CD4-positive, alpha-beta T cell treated with Interleukin-17A for 4 hours (primary cell): ENCODE results near the gene C2orf80.
"Not testable (repeated sequence)": the region's sequence is repeated elsewhere in the genome, so short reads cannot be mapped to it uniquely, and the experiment has no call there.

ENCODE experiments used
- DNase-seq: peaks from one replicate; pipeline ENCODE4 v3.0.0-alpha.2; 2020; ENCODE audit warnings: mixed read lengths

C2orf80 gene

GRCh38 chr2:208189810-208190503 lies at the start of gene C2orf80:
C2orf80 (minus strand) TSS chr2:208190030; CDS start chr2:208186986, 3,044 bp downstream.
- DNase-seq, result no peak

GRCh38 chr2:208235860-208236259 lies 46.0 kb upstream of the C2orf80 start:
- DNase-seq, result no peak

GRCh38 chr2:208234786-208235185 lies 45.0 kb upstream of the C2orf80 start:
- DNase-seq, result no peak

GRCh38 chr2:208228476-208228875 lies 38.6 kb upstream of the C2orf80 start:
- DNase-seq, result no peak

- no peak for DNase-seq
These were observed 37.9 kb upstream of the C2orf80 start for GRCh38 chr2:208227581-208228232.

GRCh38 chr2:208224802-208225201 lies 35.0 kb upstream of the C2orf80 start:
- no peak for DNase-seq

DNA sequence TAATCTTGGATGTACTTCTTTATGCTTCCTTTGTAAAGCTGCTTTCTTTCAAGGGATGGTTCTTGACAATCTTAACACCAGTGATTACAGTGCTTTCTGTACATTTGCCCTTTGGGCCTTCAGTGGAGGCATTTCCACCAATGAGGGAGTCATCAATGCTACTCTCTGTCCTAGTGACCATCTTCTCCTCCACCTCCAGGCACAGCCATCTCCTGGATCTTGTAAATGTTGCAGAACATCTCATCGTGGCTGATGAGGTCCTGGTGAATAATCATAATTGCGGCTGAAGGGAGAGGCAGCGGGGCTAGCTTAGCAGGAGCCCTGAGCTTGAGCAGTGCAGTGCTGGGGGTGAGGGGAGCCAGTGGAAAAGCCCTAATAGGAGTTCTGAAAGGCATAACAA lies 32.5 kb upstream of the C2orf80 start:
- no peak for DNase-seq

DNA sequence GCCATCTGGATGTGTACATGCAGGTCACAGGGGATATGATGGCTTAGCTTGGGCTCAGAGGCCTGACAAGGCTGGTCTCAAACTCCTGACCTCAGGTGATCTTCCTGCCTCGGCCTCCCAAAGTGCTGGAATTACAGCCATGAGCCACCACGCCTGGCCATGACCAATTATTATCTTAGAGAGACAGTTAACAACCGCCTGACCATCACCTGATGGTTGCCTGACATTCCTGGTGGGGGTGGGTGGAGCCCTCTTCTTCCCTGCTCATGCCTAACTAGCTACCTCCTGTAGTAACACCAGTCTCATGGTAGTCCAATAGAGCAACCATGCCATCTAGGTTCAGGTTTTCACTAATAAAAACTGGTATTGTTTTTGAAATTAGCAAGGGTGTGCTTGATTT lies 32.0 kb upstream of the C2orf80 start:
- DNase-seq, result not testable (repeated sequence)

DNA sequence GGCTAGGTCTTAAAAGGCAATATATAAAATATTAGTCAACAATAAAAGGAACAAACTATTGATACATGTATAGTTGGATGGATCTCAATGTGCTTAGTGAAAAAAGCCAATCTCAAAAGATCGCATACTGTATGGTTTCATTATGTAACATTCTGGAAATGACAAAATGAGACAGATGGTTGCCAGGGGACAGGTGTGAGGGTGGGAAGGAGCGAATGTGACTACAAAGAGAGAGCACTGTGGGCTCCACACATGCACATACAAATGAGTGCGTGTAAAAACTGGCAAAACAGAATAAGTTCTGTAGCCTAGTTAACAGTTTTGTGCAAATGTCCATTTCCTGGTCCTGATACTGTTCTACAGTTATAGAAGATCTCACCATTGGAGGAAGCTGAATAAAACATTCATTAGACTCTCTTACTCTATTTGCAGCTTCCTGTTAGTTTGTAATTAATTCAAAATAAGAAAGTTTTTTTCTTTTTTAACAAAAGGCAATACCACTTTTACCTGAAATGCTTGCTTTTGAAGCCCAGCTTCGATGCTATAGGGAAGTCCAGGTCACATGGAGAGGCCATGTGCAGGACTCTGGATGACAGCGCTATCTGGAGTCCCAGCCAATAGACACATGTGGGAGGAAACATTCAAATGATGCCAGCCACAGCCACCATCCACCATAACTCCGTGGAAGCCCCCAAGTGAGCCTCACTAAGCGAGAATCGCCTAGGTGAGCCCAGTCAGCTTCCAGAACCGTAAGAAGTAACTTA lies 21.0 kb upstream of the C2orf80 start:
- no peak for DNase-seq

DNA sequence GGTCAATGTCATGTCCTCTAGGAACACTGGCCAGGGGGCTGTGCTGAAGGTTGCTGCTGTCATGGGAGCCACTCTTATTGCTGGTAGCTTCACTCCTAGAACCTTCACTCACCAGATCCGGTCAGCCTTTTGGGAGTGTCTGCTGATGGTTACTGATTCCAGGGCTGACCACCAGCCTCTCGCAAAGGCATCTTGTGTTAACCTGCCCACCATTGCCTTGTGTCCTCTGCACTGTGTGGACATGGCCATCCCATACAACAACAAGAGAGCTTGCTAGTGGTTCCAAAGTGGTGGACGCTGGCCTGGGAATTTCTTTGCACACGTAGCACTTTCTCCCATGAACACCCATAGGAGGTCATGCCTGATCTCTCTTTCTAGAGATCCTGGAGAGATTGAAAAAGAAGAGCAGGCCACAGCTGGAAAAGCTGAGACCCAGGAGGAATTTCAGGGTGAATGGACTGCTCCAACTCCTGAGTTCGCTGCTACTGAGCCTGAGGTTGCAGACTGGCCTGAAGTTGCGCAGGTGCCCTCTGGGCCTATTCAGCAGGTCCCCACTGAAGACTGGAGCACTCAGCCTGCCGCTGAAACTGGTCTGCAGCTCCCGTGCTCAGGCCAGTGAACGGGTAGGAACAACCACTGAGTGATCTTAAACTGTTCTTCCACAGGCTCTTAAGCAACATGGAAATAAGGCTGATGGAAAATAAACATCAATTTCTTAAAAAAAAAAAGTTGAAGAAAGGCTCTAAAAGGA lies 18.7 kb upstream of the C2orf80 start:
- DNase-seq, result no peak

GRCh38 chr2:208207769-208208168 lies 17.9 kb upstream of the C2orf80 start:
- DNase-seq, result no peak

- no peak for DNase-seq
These were observed 14.3 kb upstream of the C2orf80 start for GRCh38 chr2:208204166-208204565.

DNA sequence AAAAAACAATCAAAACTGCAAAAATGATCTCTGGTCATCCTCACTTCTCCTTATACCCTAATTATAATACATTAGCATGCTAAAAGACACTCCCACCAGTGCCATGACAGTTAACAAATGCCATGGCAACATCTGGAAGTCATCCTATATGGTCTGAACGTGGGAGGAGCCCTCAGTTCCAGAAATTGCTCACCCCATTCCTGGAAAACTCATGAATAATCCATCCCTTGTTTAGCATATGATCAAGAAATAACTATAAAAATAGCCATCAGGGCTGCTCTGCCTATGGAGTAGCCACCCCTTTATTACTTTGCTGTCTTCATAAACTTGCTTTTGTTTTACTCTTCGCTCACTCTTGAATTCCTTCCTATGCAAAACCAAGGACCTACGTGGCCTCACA lies 5.7 kb upstream of the C2orf80 start:
- DNase-seq, result no peak

DNA sequence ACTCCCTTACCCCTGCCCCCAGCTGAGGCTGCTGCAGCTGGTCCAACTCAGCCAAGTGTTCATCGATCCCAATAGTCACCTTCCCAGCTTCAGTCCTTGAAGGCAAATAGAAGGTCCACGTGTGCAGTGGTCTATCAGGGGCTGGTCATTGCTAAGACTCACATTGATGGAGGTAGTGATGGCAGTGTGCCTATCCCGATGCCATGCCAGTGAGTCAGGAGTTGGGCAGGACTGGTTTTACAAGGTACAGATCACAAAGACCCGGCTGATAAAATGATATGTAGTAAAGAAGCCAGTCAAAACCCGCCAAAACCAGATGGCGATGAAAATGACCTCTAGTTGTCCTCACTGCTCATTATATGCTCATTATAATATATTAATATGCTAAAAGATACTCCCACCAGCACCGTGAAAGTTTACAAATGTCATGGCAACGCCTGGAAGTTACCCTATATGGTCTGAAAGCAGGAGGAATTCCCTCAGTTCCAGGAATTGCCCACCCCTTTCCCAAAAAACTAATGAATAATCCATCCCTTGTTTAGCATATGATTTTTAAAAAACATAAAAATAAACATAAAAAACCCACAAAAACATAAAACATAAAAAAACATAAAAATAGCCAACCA lies 2.9 kb upstream of the C2orf80 start:
- DNase-seq, result no peak

DNA sequence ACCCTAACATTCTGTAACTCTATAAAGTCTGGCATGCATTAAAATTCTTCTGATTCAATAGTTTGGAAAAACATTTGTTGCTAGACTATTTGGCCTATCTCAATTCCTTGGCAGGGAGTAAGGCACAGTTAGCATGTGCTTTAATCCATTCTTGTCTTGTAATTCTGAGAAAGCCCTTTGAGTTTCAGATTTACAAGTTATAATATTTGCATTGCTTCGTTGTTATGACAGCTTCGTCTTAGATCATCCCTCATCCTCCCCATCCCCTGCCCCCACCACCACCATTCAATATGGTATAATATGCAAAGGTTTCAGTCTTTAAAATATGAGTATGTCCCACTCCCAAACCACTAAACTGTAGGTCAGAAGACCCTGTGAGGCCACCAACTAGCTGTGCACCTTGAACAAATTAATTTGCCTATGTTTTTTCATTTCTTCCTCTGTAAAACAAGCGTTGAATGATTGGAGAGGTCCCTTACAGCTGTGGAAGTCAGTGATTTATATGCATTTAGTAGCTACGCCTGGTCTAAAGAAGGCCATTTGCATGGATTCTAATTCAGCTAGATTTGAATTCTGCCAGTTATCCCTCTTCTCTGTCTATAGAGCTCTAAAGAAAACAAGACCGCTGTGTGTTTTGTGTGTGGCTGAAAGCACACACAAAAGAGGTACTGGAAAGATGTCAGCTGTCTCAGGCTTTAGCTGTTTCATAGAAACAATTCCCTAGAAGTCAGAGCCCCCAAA lies 591 bp downstream of the C2orf80 start:
- DNase-seq, result no peak

DNA sequence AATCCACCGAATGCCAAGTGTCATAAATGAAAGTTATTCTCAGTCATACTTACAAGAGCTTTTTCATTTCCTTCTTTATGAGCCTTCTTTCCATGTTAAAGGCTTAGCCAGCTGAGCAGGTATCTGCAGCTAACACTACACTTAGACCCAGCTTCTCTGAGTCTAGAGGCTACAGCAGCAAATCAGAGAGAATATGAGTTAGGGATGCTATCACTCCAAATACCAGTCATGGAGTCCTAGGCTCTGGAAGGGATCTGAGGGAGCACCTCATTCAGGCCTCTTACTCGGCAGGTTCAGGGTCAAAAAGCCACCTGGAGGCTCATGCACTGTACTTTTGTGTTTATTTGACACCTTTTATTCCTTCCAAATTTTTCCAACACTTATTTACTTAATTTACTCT lies 2.9 kb downstream of the C2orf80 start:
- DNase-seq, result no peak

DNA sequence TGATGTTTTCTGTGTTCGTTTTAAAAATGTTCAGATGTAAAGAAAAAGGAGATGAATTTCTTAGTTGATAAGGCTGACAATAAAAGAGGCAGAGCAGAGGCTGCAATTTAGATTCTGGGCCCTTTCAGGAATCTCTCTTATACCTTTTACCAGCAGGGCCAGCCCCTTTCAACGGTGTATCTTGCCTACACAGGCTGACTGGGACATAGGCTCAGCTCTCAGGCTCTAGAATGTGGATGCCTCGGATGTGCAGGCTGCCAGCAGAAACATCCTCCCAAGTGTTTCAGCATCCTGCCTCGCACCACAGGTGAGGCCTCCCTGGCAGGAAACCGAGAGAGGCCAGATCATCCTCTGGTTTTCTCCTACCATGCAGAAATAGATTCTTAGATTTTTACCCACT lies 3.4 kb downstream of the C2orf80 start:
- no peak for DNase-seq

DNA sequence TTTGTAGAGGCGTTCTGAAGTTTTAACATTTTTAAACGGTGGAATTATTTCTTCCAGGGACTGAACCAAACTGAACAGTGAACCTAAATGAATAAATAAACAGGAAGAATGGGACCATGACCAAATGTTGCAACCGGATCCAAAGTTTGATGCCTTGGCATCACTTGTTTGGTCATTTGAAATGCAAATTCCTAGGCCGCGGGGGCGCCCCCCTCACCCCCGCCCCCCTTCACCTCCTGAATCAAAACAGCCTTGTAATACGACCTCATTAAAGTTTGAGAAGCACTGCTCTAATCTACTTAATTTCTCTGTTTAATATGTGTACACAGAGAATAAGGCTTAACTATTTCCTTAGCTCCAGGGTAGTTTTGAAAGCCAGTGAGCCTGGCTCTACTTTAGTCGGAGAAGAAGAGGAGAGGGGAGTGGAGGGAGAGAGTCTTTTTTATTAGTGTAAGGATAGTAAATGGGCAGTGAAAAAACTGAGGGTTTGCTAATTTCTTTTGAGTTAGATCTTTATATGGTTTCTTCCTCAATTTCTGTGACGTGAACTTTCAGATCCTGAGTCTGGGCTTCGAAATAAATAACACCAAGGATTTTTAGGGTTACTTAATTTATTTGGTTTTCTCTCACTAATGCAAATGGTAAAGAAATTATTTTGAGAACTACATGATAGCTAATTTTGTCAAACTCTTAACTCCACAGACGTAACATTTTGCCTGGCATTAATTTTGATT lies 5.7 kb downstream of the C2orf80 start:
- no peak for DNase-seq

DNA sequence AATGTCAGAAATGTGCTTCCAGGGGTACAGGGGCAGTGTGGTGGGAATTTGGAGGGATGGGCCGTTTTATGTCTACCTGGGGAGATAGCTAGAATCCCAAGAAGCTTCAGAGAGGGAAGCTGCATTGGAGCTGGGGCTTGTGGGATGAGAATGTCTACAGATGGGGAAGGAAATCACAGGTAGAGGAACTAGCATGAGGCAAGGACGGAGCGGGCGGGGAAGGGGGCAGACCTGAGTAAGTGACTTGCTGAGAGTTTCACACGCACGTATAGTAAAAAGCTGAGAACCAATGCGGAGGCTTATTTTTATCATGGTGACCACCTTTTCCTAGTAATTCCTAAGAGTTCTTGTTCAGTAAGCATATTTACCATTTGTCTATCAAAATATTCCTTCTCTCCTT lies 6.3 kb downstream of the C2orf80 start:
- no peak for DNase-seq

GRCh38 chr2:208182835-208183234 lies 7.0 kb downstream of the C2orf80 start:
- no peak for DNase-seq

- DNase-seq, result no peak
These were observed 10.7 kb downstream of the C2orf80 start for GRCh38 chr2:208179028-208179609.
